ENCODE results near the gene MEGF11.

Gene MEGF11

GRCh38 chr15:66287461-66288057, 34.0 kb upstream of the MEGF11 start:
- ATAC-seq = peak; percentile 57; the same call in 2 of the 3 replicates
- TF ChIP-seq ZNF8 (CRISPR knock-in tag; IDR thresholded peaks at IDR 0.05) (no peak), PPARA (CRISPR knock-in tag; IDR thresholded peaks at IDR 0.05; ENCODE audit: borderline replicate concordance) (no peak), OSR1 (CRISPR knock-in tag; IDR thresholded peaks at IDR 0.05) (no peak), CSRNP3 (CRISPR knock-in tag; IDR thresholded peaks at IDR 0.05) (no peak), BACH2 (CRISPR knock-in tag; IDR thresholded peaks at IDR 0.05; ENCODE audit: borderline replicate concordance) (no peak), TCF4 (CRISPR knock-in tag; IDR thresholded peaks at IDR 0.05; ENCODE audit: borderline replicate concordance) (no peak), ZC3H10 (CRISPR knock-in tag; IDR thresholded peaks at IDR 0.05) (no peak), ESRRG (CRISPR knock-in tag; IDR thresholded peaks at IDR 0.05) (no peak), POU6F1 (CRISPR knock-in tag; IDR thresholded peaks at IDR 0.05; ENCODE audit: borderline replicate concordance, low read depth) (no peak), PATZ1 (CRISPR knock-in tag; IDR thresholded peaks at IDR 0.05; ENCODE audit: borderline replicate concordance) (no peak), TOX (CRISPR knock-in tag; IDR thresholded peaks at IDR 0.05; ENCODE audit: borderline replicate concordance) (no peak), ARNTL (CRISPR knock-in tag; IDR thresholded peaks at IDR 0.05; ENCODE audit: borderline replicate concordance, low read depth) (no peak), CREB5 (CRISPR knock-in tag; IDR thresholded peaks at IDR 0.05; ENCODE audit: low read depth) (no peak), GLIS3 (CRISPR knock-in tag; IDR thresholded peaks at IDR 0.05) (no peak), ZNF565 (CRISPR knock-in tag; conservative IDR thresholded peaks at IDR 0.05; ENCODE audit: low read depth) (no peak), ZFP3 (CRISPR knock-in tag; IDR thresholded peaks at IDR 0.05) (no peak), TSHZ2 (CRISPR knock-in tag; IDR thresholded peaks at IDR 0.05) (no peak), ZFP30 (CRISPR knock-in tag; IDR thresholded peaks at IDR 0.05) (no peak), CSDC2 (CRISPR knock-in tag; IDR thresholded peaks at IDR 0.05) (no peak)

GRCh38 chr15:66285533-66286280, 32.2 kb upstream of the MEGF11 start:
- no peak for ATAC-seq
- no peak for TF ChIP-seq TOX (CRISPR knock-in tag; IDR thresholded peaks at IDR 0.05; ENCODE audit: borderline replicate concordance)
- TF ChIP-seq ISL1 (CRISPR knock-in tag; IDR thresholded peaks at IDR 0.05) = no peak
- no peak for TF ChIP-seq GLIS3 (CRISPR knock-in tag; IDR thresholded peaks at IDR 0.05)
- no peak for TF ChIP-seq POU6F1 (CRISPR knock-in tag; IDR thresholded peaks at IDR 0.05; ENCODE audit: borderline replicate concordance, low read depth)
- no peak for TF ChIP-seq BACH2 (CRISPR knock-in tag; IDR thresholded peaks at IDR 0.05; ENCODE audit: borderline replicate concordance)
- no peak for TF ChIP-seq ZNF70 (CRISPR knock-in tag; IDR thresholded peaks at IDR 0.05)
- TF ChIP-seq SNAI2 (CRISPR knock-in tag; IDR thresholded peaks at IDR 0.05) = no peak
- no peak for TF ChIP-seq ZNF8 (CRISPR knock-in tag; IDR thresholded peaks at IDR 0.05)
- TF ChIP-seq TCF4 (CRISPR knock-in tag; IDR thresholded peaks at IDR 0.05; ENCODE audit: borderline replicate concordance) = no peak
- TF ChIP-seq ZFP30 (CRISPR knock-in tag; IDR thresholded peaks at IDR 0.05) = no peak
- no peak for TF ChIP-seq PPARA (CRISPR knock-in tag; IDR thresholded peaks at IDR 0.05; ENCODE audit: borderline replicate concordance)
- no peak for TF ChIP-seq ESRRG (CRISPR knock-in tag; IDR thresholded peaks at IDR 0.05)
- TF ChIP-seq ARNTL (CRISPR knock-in tag; IDR thresholded peaks at IDR 0.05; ENCODE audit: borderline replicate concordance, low read depth) = no peak
- no peak for TF ChIP-seq PATZ1 (CRISPR knock-in tag; IDR thresholded peaks at IDR 0.05; ENCODE audit: borderline replicate concordance)
